Keratinocyte (primary cell): ENCODE results near the gene PCK2. TPM values are rescaled to one million over a fixed set of nuclear protein-coding genes. Genes with fewer than 3 reads are reported as not detected.

Experiments used
- DNase-seq: peaks from one replicate; pipeline ENCODE4 v3.0.0-alpha.2; 2011; ENCODE audit warnings: low read depth, missing footprints, low spot score
- FAIRE-seq: peaks from 2 replicates; lab custom pipeline; 2011; peaks lifted over from hg19 to GRCh38; lab: Jason Lieb, UNC
- H2AFZ ChIP-seq: 2 replicates; pipeline ENCODE4 v1.6.0; 2012; ENCODE audit warnings: low read length, control low read depth, inconsistent platforms; ENCODE audit not compliant: control insufficient read depth
- H3K27ac ChIP-seq: 2 replicates; pipeline ENCODE4 v1.5.1; 2011; ENCODE audit warnings: low read length; ENCODE audit not compliant: control insufficient read depth, insufficient read depth
- H3K27me3 ChIP-seq: 3 replicates; pipeline ENCODE4 v1.6.0; 2011; ENCODE audit warnings: low read length; ENCODE audit not compliant: control insufficient read depth, insufficient read depth; ENCODE audit errors: extremely low read depth
- H3K36me3 ChIP-seq, 2 experiments: 2 replicates in 1 of 2; 3 replicates in 1 of 2; pipeline ENCODE4 v1.5.1; 2011; ENCODE audit warnings: low read length in 2 of 2, mild to moderate bottlenecking in 1 of 2; ENCODE audit not compliant: control insufficient read depth in 2 of 2, insufficient read depth in 2 of 2; ENCODE audit errors: extremely low read depth in 1 of 2
- H3K4me1 ChIP-seq: 3 replicates; pipeline ENCODE4 v1.5.1; 2011; ENCODE audit warnings: low read length; ENCODE audit not compliant: control insufficient read depth, insufficient read depth; ENCODE audit errors: extremely low read depth
- H3K4me2 ChIP-seq: 3 replicates; pipeline ENCODE4 v1.6.0; 2011; ENCODE audit warnings: low read depth, low read length; ENCODE audit not compliant: control insufficient read depth, insufficient read depth; ENCODE audit errors: extremely low read depth
- H3K4me3 ChIP-seq, 3 experiments: fragments of 200-600 bp in 1 of 3; sonication (generic) in 1 of 3; 2 replicates in 2 of 3; 3 replicates in 1 of 3; pipeline ENCODE4 v1.5.1; 2011 to 2016; ENCODE audit warnings: low read length in 3 of 3, mild to moderate bottlenecking in 3 of 3, control low read depth in 2 of 3, inconsistent platforms in 1 of 3, low read depth in 1 of 3, mixed read lengths in 1 of 3, mixed run types in 1 of 3, moderate library complexity in 1 of 3; ENCODE audit not compliant: control insufficient read depth in 2 of 3, insufficient read depth in 2 of 3; ENCODE audit errors: extremely low read depth in 1 of 3
- H3K79me2 ChIP-seq: 2 replicates; pipeline ENCODE4 v1.6.0; 2012; ENCODE audit warnings: low read length; ENCODE audit not compliant: control insufficient read depth, insufficient read depth
- H3K9ac ChIP-seq: 3 replicates; pipeline ENCODE4 v1.6.0; 2011; ENCODE audit warnings: low read length; ENCODE audit not compliant: control insufficient read depth, insufficient read depth; ENCODE audit errors: extremely low read depth
- H3K9me1 ChIP-seq: 3 replicates; pipeline ENCODE4 v1.6.0; 2011; ENCODE audit warnings: low read length; ENCODE audit not compliant: control insufficient read depth, insufficient read depth; ENCODE audit errors: extremely low read depth
- H3K9me3 ChIP-seq: 2 replicates; pipeline ENCODE4 v1.5.1; 2012; ENCODE audit warnings: low read depth, low read length; ENCODE audit not compliant: control insufficient read depth
- H4K20me1 ChIP-seq: 3 replicates; pipeline ENCODE4 v1.6.0; 2011; ENCODE audit warnings: low read length; ENCODE audit not compliant: control insufficient read depth, insufficient read depth; ENCODE audit errors: extremely low read depth
- EZH2 ChIP-seq: IDR thresholded peaks from one replicate; pipeline ENCODE4 v1.6.1; 2012; ENCODE audit warnings: inconsistent platforms, mild to moderate bottlenecking, low read length, moderate library complexity
- dilution Hi-C: fragments of 300-500 bp; cut with MboI; formaldehyde crosslinking; loops from one replicate; pipeline ENCODE4 v1.7.0; 2020; ENCODE audit warnings: low sequenced_read_pairs; ENCODE audit not compliant: extremely low pct_ligation_motif_present
- polyA plus RNA-seq, 5 experiments: library from polyadenylated mRNA; depleted of rRNA in 3 of 5; stranded (reverse) in 3 of 5; stranded (forward) in 1 of 5; unstranded in 1 of 5; fragments of >200 nt; gene quantifications; 1 replicate in 1 of 5; 2 replicates in 3 of 5; 3 replicates in 1 of 5; pipeline versions ENCODE4 v1.2.1 to v1.2.3, GENCODE V29; 2011 to 2012; ENCODE audit warnings: missing spikeins in 2 of 5, low read depth in 1 of 5, low replicate concordance in 1 of 5
- TF ChIP-seq, protein P1 (sequence below), 3 experiments: IDR thresholded peaks in 1 of 3; conservative IDR thresholded peaks in 1 of 3; optimal IDR thresholded peaks in 1 of 3; 2 replicates in 2 of 3; 3 replicates in 1 of 3; pipeline versions ENCODE3 to v1.5.1; 2011; ENCODE audit warnings: low read length in 3 of 3, mild to moderate bottlenecking in 3 of 3, moderate library complexity in 2 of 3, control low read depth in 1 of 3, inconsistent platforms in 1 of 3; ENCODE audit not compliant: insufficient read depth in 2 of 3; ENCODE audit errors: extremely low read depth in 1 of 3

PCK2 gene
- polyA plus RNA-seq, 1 donor (not counting 4 experiments of a cell fraction or from before 2014, with no cell fraction given), result 16.6 TPM

DNA sequence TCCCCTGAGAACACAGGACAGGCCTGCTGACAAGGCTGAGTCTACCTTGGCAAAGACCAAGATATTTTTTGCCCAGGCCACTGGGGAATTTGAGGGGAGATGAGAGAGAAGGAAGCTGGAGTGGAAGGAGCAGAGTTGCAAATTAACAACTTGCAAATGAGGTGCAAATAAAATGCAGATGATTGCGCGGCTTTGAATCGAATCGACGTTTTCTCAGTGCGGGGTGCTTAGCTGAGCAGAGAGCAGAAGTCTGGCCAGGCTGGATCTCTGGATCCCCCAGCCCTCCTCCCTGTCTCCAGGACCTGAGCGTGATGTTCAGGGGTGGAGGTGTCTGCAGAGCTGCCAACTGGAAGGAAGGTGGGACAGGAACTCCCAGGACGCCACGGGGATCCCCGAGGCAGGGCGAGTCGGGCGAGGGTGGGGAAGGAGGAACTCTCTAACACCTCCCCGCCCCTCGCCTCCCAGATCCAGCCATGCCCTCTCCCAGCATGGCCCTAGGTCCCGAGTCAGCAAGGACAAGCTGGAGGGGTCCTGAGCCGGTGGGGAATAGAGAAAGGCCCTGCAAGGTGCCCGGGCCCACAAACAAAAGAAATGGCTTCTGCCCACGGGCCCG lies 42.8 kb upstream of the PCK2 start:
- Histone ChIP-seq H3K27ac (no peak overlapping the region), H3K4me3 (peak overlapping the region; percentile 37 to 67 (median 67)), H3K27me3 (no peaks in the 10 kb centered on the region), H3K9me1 (no peaks in the 10 kb centered on the region), H3K9me3 (no peaks in the 10 kb centered on the region), H3K4me2 (peak overlapping the region; percentile 86), H4K20me1 (no peaks in the 10 kb centered on the region), H2AFZ (peak overlapping the region; percentile 71), H3K36me3 (no peaks in the 10 kb centered on the region), H3K9ac (peak overlapping the region; percentile 44), H3K4me1 (peaks cover 7% of the 10 kb centered on the region), H3K79me2 (no peaks in the 10 kb centered on the region)
- TF ChIP-seq, protein P1, sequence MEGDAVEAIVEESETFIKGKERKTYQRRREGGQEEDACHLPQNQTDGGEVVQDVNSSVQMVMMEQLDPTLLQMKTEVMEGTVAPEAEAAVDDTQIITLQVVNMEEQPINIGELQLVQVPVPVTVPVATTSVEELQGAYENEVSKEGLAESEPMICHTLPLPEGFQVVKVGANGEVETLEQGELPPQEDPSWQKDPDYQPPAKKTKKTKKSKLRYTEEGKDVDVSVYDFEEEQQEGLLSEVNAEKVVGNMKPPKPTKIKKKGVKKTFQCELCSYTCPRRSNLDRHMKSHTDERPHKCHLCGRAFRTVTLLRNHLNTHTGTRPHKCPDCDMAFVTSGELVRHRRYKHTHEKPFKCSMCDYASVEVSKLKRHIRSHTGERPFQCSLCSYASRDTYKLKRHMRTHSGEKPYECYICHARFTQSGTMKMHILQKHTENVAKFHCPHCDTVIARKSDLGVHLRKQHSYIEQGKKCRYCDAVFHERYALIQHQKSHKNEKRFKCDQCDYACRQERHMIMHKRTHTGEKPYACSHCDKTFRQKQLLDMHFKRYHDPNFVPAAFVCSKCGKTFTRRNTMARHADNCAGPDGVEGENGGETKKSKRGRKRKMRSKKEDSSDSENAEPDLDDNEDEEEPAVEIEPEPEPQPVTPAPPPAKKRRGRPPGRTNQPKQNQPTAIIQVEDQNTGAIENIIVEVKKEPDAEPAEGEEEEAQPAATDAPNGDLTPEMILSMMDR (optimal IDR thresholded peaks at IDR 0.05 in 1 of 3, IDR thresholded peaks at IDR 0.05 in 1 of 3, conservative IDR thresholded peaks at IDR 0.05 in 1 of 3; ENCODE audit: extremely low read depth in 1 of 3, insufficient read depth in 2 of 3, low read length in 3 of 3), result no peak
- DNase-seq (no peak), FAIRE-seq (no peak)
- dilution Hi-C loops, result no loop called here

DNA sequence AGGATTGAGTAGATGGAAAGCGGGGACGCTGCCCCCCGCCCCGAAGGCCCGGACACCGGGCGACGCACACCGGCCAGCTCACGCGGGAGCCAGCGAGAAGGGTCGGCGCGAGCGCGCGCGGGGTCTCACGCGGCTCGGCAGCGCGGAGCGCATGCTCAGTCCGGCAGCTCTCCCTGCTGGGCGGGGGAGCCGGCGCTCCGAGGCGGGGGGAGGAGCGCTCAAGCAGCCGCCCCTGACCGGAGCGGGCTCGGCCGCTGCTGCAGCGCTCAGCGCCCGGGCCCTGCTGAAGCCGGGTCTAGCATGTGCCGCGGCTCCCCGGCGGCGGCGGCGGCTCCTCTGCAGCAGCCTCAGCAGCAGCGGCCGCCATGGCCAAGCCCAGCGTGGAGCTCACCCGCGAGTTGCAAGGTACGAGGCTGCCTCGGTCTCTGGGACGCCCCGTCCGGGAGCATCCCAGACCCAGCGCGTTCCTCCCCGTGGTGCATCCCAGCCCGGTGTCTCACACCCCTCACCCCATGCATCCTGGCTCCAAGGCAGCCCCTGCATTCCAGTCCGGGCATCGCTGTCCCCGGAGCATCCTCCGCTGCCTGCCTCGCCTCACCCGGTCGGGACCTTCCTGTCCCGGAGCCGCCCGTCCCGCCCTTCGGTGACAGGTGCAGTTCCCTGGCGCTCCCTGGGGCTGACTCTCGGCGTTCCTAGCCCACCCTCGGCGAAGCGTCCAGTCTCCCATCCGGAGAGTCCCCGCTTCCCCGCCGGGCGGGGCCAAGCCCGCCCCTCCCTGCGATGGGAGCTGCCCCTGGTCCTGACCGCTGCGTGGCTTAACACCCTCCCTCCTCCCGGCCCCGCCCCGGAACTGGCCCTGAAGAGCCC lies 42.1 kb upstream of the PCK2 start, which contains the start of gene CARMIL3:
Gene CARMIL3 (plus strand): TSS at position 221 of the 867 bp plus-strand sequence. CDS start 145 bp downstream, at position 366.
- H3K9me1 ChIP-seq, result no peaks in the 10 kb centered on the region
- H3K27ac ChIP-seq, result no peak within 1 kb of the TSS
- no peaks in the 10 kb centered on the region for H3K79me2 ChIP-seq
- H2AFZ ChIP-seq, result peak within 1 kb of the TSS; percentile 71
- H3K9me3 ChIP-seq, result no peaks in the 10 kb centered on the region
- peak within 1 kb of the TSS; percentile 86 for H3K4me2 ChIP-seq
- DNase-seq, result no peak
- peaks cover 7% of the 10 kb centered on the region for H3K4me1 ChIP-seq
- H3K36me3 ChIP-seq, result no peaks in the 10 kb centered on the region
- peak within 1 kb of the TSS; percentile 44 for H3K9ac ChIP-seq
- no peaks in the 10 kb centered on the region for H3K27me3 ChIP-seq
- no peak for FAIRE-seq
- dilution Hi-C loops, result no loop called here
- no peak for TF ChIP-seq EZH2
- TF ChIP-seq, protein P1 (optimal IDR thresholded peaks at IDR 0.05 in 1 of 3, IDR thresholded peaks at IDR 0.05 in 1 of 3, conservative IDR thresholded peaks at IDR 0.05 in 1 of 3; ENCODE audit: extremely low read depth in 1 of 3, insufficient read depth in 2 of 3, low read length in 3 of 3), result no peak
- no peaks in the 10 kb centered on the region for H4K20me1 ChIP-seq
- H3K4me3 ChIP-seq, result peak within 1 kb of the TSS; percentile 37 to 67 (median 67)
